ENCODE measurements around the gene FAM120A.

FAM120A gene

GRCh38 chr9:93557366-93558137, 106.1 kb downstream of the FAM120A start:
- no peak for TF ChIP-seq FOXP2 (optimal IDR thresholded peaks at IDR 0.05; ENCODE audit: borderline replicate concordance, extremely low read depth, extremely low read length, insufficient read depth)
- TF ChIP-seq POLR2AphosphoS5 (IDR thresholded peaks at IDR 0.05; ENCODE audit: low read depth, low read length): no peak
- no peak for TF ChIP-seq TAF1 (IDR thresholded peaks at IDR 0.05; ENCODE audit: borderline replicate concordance, insufficient read depth, low read length)
- TF ChIP-seq, protein P1, sequence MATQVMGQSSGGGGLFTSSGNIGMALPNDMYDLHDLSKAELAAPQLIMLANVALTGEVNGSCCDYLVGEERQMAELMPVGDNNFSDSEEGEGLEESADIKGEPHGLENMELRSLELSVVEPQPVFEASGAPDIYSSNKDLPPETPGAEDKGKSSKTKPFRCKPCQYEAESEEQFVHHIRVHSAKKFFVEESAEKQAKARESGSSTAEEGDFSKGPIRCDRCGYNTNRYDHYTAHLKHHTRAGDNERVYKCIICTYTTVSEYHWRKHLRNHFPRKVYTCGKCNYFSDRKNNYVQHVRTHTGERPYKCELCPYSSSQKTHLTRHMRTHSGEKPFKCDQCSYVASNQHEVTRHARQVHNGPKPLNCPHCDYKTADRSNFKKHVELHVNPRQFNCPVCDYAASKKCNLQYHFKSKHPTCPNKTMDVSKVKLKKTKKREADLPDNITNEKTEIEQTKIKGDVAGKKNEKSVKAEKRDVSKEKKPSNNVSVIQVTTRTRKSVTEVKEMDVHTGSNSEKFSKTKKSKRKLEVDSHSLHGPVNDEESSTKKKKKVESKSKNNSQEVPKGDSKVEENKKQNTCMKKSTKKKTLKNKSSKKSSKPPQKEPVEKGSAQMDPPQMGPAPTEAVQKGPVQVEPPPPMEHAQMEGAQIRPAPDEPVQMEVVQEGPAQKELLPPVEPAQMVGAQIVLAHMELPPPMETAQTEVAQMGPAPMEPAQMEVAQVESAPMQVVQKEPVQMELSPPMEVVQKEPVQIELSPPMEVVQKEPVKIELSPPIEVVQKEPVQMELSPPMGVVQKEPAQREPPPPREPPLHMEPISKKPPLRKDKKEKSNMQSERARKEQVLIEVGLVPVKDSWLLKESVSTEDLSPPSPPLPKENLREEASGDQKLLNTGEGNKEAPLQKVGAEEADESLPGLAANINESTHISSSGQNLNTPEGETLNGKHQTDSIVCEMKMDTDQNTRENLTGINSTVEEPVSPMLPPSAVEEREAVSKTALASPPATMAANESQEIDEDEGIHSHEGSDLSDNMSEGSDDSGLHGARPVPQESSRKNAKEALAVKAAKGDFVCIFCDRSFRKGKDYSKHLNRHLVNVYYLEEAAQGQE (IDR thresholded peaks at IDR 0.05; ENCODE audit: insufficient read depth in 1 of 2, low read depth in 2 of 2, low read length in 2 of 2): no peak
- TF ChIP-seq SIN3A (IDR thresholded peaks at IDR 0.05; ENCODE audit: borderline replicate concordance, insufficient read depth, low read length): no peak

DNA sequence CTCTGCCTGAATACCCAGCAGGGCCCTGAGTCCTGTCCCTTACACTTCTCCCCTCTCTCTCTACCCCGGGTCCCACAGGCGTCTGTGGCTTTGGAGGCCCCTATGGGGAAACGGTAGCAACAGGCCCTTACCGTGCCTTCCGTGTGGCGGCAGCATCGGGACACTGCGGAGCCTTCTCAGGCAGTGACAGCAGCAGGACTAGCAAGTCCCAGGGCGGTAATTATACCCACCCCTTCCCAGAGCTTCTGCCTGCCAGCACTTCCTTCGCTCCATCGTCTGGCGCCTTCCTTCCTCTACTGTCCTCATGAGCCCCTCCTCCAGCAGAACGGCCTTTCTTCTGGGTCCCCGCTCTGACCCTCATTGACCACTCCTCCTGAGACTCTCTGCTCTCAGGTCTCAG, 107.0 kb downstream of the FAM120A start:
- TF ChIP-seq SIN3A (IDR thresholded peaks at IDR 0.05; ENCODE audit: borderline replicate concordance, insufficient read depth, low read length) (no peak), POLR2AphosphoS5 (IDR thresholded peaks at IDR 0.05; ENCODE audit: low read depth, low read length) (no peak), TAF1 (IDR thresholded peaks at IDR 0.05; ENCODE audit: borderline replicate concordance, insufficient read depth, low read length) (no peak), FOXP2 (optimal IDR thresholded peaks at IDR 0.05; ENCODE audit: borderline replicate concordance, extremely low read depth, extremely low read length, insufficient read depth) (no peak)
- TF ChIP-seq, protein P1 (IDR thresholded peaks at IDR 0.05; ENCODE audit: insufficient read depth in 1 of 2, low read depth in 2 of 2, low read length in 2 of 2): no peak

GRCh38 chr9:93560991-93561390, 109.5 kb downstream of the FAM120A start:
- TF ChIP-seq FOXP2 (optimal IDR thresholded peaks at IDR 0.05; ENCODE audit: borderline replicate concordance, extremely low read depth, extremely low read length, insufficient read depth) (no peak), SIN3A (IDR thresholded peaks at IDR 0.05; ENCODE audit: borderline replicate concordance, insufficient read depth, low read length) (no peak), TAF1 (IDR thresholded peaks at IDR 0.05; ENCODE audit: borderline replicate concordance, insufficient read depth, low read length) (no peak), POLR2AphosphoS5 (IDR thresholded peaks at IDR 0.05; ENCODE audit: low read depth, low read length) (no peak)
- TF ChIP-seq, protein P1 (IDR thresholded peaks at IDR 0.05; ENCODE audit: insufficient read depth in 1 of 2, low read depth in 2 of 2, low read length in 2 of 2): no peak

DNA sequence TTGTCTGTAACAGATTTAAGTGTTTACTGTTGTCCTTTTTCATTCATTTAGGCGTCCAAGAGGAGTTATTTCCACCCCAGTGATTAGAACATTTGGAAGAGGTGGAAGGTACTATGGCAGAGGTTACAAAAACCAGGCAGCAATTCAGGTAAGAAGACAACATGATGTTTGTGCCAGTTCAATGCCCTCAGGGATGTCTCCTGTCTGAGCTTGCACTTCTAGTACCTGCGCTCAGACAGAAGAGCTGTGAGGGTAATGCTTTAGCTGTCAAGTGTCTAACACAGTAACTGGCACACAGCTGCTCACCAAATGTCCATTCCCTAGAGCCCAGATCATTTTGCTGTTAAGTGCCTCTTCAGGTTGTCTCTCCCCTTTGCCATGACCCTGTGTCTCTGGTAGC, 110.7 kb downstream of the FAM120A start:
- TF ChIP-seq POLR2AphosphoS5 (IDR thresholded peaks at IDR 0.05; ENCODE audit: low read depth, low read length) (no peak), SIN3A (IDR thresholded peaks at IDR 0.05; ENCODE audit: borderline replicate concordance, insufficient read depth, low read length) (no peak), FOXP2 (optimal IDR thresholded peaks at IDR 0.05; ENCODE audit: borderline replicate concordance, extremely low read depth, extremely low read length, insufficient read depth) (no peak)
- TF ChIP-seq, protein P1 (IDR thresholded peaks at IDR 0.05; ENCODE audit: insufficient read depth in 1 of 2, low read depth in 2 of 2, low read length in 2 of 2): no peak

Measured in PFSK-1 (cell line).